Mesendoderm (in vitro differentiated cells): ENCODE results near the gene CD3D.

Source experiments
- DNase-seq: peaks from one replicate; pipeline ENCODE4 v3.0.0; 2013
- H2AK5ac ChIP-seq: 2 replicates; pipeline ENCODE4 v1.6.1; 2013; ENCODE audit warnings: low read length, inconsistent platforms
- H2BK120ac ChIP-seq: 2 replicates; pipeline ENCODE4 v1.6.1; 2013; ENCODE audit warnings: low read depth, mild to moderate bottlenecking, low read length, moderate library complexity, mixed read lengths
- H2BK15ac ChIP-seq: replicated peaks from 2 replicates; pipeline ENCODE4 v1.6.1; 2013; ENCODE audit warnings: low read depth, mild to moderate bottlenecking, moderate library complexity
- H2BK5ac ChIP-seq: 2 replicates; pipeline ENCODE4 v1.6.1; 2013; ENCODE audit warnings: low read length, inconsistent platforms
- H3K18ac ChIP-seq: 2 replicates; pipeline ENCODE4 v1.6.1; 2013; ENCODE audit warnings: mild to moderate bottlenecking, low read length, mixed read lengths
- H3K23ac ChIP-seq: one replicate; pipeline ENCODE4 v1.6.1; 2013; ENCODE audit warnings: low read length
- H3K27ac ChIP-seq: 2 replicates; pipeline ENCODE4 v1.5.1; 2013; ENCODE audit warnings: low read depth, mild to moderate bottlenecking, inconsistent platforms, low read length, moderate library complexity
- H3K27me3 ChIP-seq: 2 replicates; pipeline ENCODE4 v1.6.1; 2013; ENCODE audit warnings: low read length, control low read depth, mild to moderate bottlenecking, inconsistent platforms; ENCODE audit not compliant: insufficient read depth, poor library complexity
- H3K36me3 ChIP-seq: 2 replicates; pipeline ENCODE4 v1.6.1; 2013; ENCODE audit warnings: low read length, inconsistent platforms; ENCODE audit not compliant: control insufficient read depth, insufficient read depth
- H3K4ac ChIP-seq: one replicate; pipeline ENCODE4 v1.6.1; 2013; ENCODE audit warnings: low read depth, mild to moderate bottlenecking, low read length, moderate library complexity
- H3K4me1 ChIP-seq: 2 replicates; pipeline ENCODE4 v1.6.1; 2013; ENCODE audit warnings: low read depth, low read length, inconsistent platforms; ENCODE audit not compliant: control insufficient read depth
- H3K4me2 ChIP-seq: 2 replicates; pipeline ENCODE4 v1.6.1; 2013; ENCODE audit warnings: low read length
- H3K4me3 ChIP-seq: 2 replicates; pipeline ENCODE4 v1.5.1; 2013; ENCODE audit warnings: mild to moderate bottlenecking, low read length
- H3K56ac ChIP-seq: one replicate; pipeline ENCODE4 v1.6.1; 2013; ENCODE audit warnings: low read length
- H3K79me1 ChIP-seq: 2 replicates; pipeline ENCODE4 v1.6.1; 2013; ENCODE audit warnings: low read length, inconsistent platforms
- H3K79me2 ChIP-seq: 2 replicates; pipeline ENCODE4 v1.6.1; 2013; ENCODE audit warnings: mild to moderate bottlenecking, low read length; ENCODE audit not compliant: control insufficient read depth, insufficient read depth
- H3K9ac ChIP-seq: 2 replicates; pipeline ENCODE4 v1.6.1; 2013; ENCODE audit warnings: low read length, inconsistent platforms
- H4K5ac ChIP-seq: one replicate; pipeline ENCODE4 v1.6.1; 2013; ENCODE audit warnings: low read length
- H4K8ac ChIP-seq: one replicate; pipeline ENCODE4 v1.6.1; 2013; ENCODE audit warnings: low read depth, mild to moderate bottlenecking, control low read depth, low read length, moderate library complexity
- WGBS: extraction: QIAGEN DNeasy Blood & Tissue Kit; methylation state at CpG from one replicate; pipeline ENCODE4 v1.1.7; 2013; ENCODE audit warnings: low lambda C conversion rate, missing lambda C conversion rate; ENCODE audit not compliant: insufficient coverage; ENCODE audit errors: extremely low coverage; 5-methylcytosine and 5-hydroxymethylcytosine counted together

The CD3D gene

GRCh38 chr11:118320515-118320914 is 22.0 kb downstream of the CD3D start:
- no peak overlapping the region for H2BK5ac ChIP-seq

GRCh38 chr11:118319337-118319707 is 23.2 kb downstream of the CD3D start:
- Histone ChIP-seq H3K36me3 (no peaks in the 10 kb centered on the region), H3K27ac (no peak overlapping the region), H2BK120ac (no peak overlapping the region), H3K4me1 (no peaks in the 10 kb centered on the region), H4K8ac (no peak overlapping the region), H3K56ac (no peak overlapping the region), H2BK5ac (no peak overlapping the region), H3K4me2 (no peak overlapping the region), H3K79me1 (no peaks in the 10 kb centered on the region), H3K18ac (no peak overlapping the region), H3K4me3 (no peak overlapping the region), H2BK15ac (no peak overlapping the region), H3K4ac (no peak overlapping the region), H2AK5ac (no peak overlapping the region), H3K9ac (no peak overlapping the region), H4K5ac (no peak overlapping the region), H3K23ac (no peak overlapping the region), H3K79me2 (no peaks in the 10 kb centered on the region), H3K27me3 (no peaks in the 10 kb centered on the region)
- DNase-seq = no peak
- WGBS = no CpG with 5 or more reads among the region's 1 CpG

More at GRCh38 chr11:118320515-118320914, 22.0 kb downstream of the CD3D start:
- Histone ChIP-seq H3K4ac (no peak overlapping the region), H3K79me1 (no peaks in the 10 kb centered on the region), H4K8ac (no peak overlapping the region), H2AK5ac (no peak overlapping the region), H3K18ac (no peak overlapping the region), H3K23ac (no peak overlapping the region), H2BK120ac (no peak overlapping the region), H2BK15ac (no peak overlapping the region), H3K27me3 (no peaks in the 10 kb centered on the region), H3K4me2 (no peak overlapping the region), H3K4me3 (no peak overlapping the region), H3K36me3 (no peaks in the 10 kb centered on the region), H3K4me1 (no peaks in the 10 kb centered on the region), H3K79me2 (no peaks in the 10 kb centered on the region), H3K9ac (no peak overlapping the region), H3K56ac (no peak overlapping the region), H4K5ac (no peak overlapping the region), H3K27ac (no peak overlapping the region)
- WGBS = no CpG with 5 or more reads among the region's 3 CpGs
- DNase-seq = no peak

- no peak overlapping the region for H3K27ac ChIP-seq
- WGBS = no CpG with 5 or more reads among the region's 11 CpGs
Measured at GRCh38 chr11:118318581-118319336, 23.7 kb downstream of the CD3D start.

GRCh38 chr11:118318124-118318523 is 24.4 kb downstream of the CD3D start:
- no CpG with 5 or more reads among the region's 4 CpGs for WGBS
- H2BK15ac ChIP-seq = no peak overlapping the region
- H3K79me2 ChIP-seq = no peaks in the 10 kb centered on the region
- no peak overlapping the region for H4K5ac ChIP-seq
- no peak overlapping the region for H3K4me3 ChIP-seq
- H4K8ac ChIP-seq = no peak overlapping the region
- H2BK5ac ChIP-seq = no peak overlapping the region
- no peak overlapping the region for H3K18ac ChIP-seq
- no peaks in the 10 kb centered on the region for H3K79me1 ChIP-seq
- H3K23ac ChIP-seq = no peak overlapping the region
- no peak overlapping the region for H2BK120ac ChIP-seq
- H3K9ac ChIP-seq = no peak overlapping the region
- no peak overlapping the region for H3K4ac ChIP-seq
- no peaks in the 10 kb centered on the region for H3K36me3 ChIP-seq
- H2AK5ac ChIP-seq = no peak overlapping the region
- H3K4me1 ChIP-seq = no peaks in the 10 kb centered on the region
- no peak for DNase-seq
- no peaks in the 10 kb centered on the region for H3K27me3 ChIP-seq
- no peak overlapping the region for H3K4me2 ChIP-seq
- no peak overlapping the region for H3K27ac ChIP-seq
- no peak overlapping the region for H3K56ac ChIP-seq

More at GRCh38 chr11:118318581-118319336, 23.7 kb downstream of the CD3D start:
- no peak overlapping the region for H3K23ac ChIP-seq
- no peaks in the 10 kb centered on the region for H3K27me3 ChIP-seq
- no peak for DNase-seq
- no peak overlapping the region for H3K4me3 ChIP-seq
- no peak overlapping the region for H3K4me2 ChIP-seq
- H4K8ac ChIP-seq = no peak overlapping the region
- H3K18ac ChIP-seq = no peak overlapping the region
- no peak overlapping the region for H2BK120ac ChIP-seq
- H3K36me3 ChIP-seq = no peaks in the 10 kb centered on the region
- H3K4ac ChIP-seq = no peak overlapping the region
- H3K56ac ChIP-seq = no peak overlapping the region
- no peak overlapping the region for H2BK15ac ChIP-seq
- H3K9ac ChIP-seq = no peak overlapping the region
- no peaks in the 10 kb centered on the region for H3K79me2 ChIP-seq
- no peak overlapping the region for H2BK5ac ChIP-seq
- no peaks in the 10 kb centered on the region for H3K4me1 ChIP-seq
- no peak overlapping the region for H4K5ac ChIP-seq
- H2AK5ac ChIP-seq = no peak overlapping the region
- H3K79me1 ChIP-seq = no peaks in the 10 kb centered on the region

- Histone ChIP-seq H3K18ac (no peak overlapping the region), H2BK5ac (no peak overlapping the region), H3K27ac (no peak overlapping the region), H2BK120ac (no peak overlapping the region), H3K79me2 (no peaks in the 10 kb centered on the region), H2BK15ac (no peak overlapping the region), H3K56ac (no peak overlapping the region), H3K4me1 (no peaks in the 10 kb centered on the region), H3K4ac (no peak overlapping the region), H3K36me3 (no peaks in the 10 kb centered on the region), H2AK5ac (no peak overlapping the region), H3K27me3 (no peaks in the 10 kb centered on the region), H3K23ac (no peak overlapping the region), H3K9ac (no peak overlapping the region), H4K8ac (no peak overlapping the region), H3K4me2 (peak overlapping the region; percentile 19), H3K4me3 (no peak overlapping the region), H3K79me1 (no peaks in the 10 kb centered on the region), H4K5ac (no peak overlapping the region)
- WGBS = no CpG with 5 or more reads among the region's 7 CpGs
- peak; percentile 13 for DNase-seq
Measured at GRCh38 chr11:118314988-118315411, 27.5 kb downstream of the CD3D start.

GRCh38 chr11:118313242-118313641 is 29.3 kb downstream of the CD3D start:
- WGBS = no CpG with 5 or more reads among the region's 4 CpGs

More at GRCh38 chr11:118313242-118313641, 29.3 kb downstream of the CD3D start:
- Histone ChIP-seq H4K8ac (no peak overlapping the region), H2BK120ac (no peak overlapping the region), H3K18ac (no peak overlapping the region), H4K5ac (no peak overlapping the region), H3K4ac (no peak overlapping the region), H3K36me3 (no peaks in the 10 kb centered on the region), H3K4me3 (no peak overlapping the region), H2AK5ac (no peak overlapping the region), H3K9ac (no peak overlapping the region), H3K79me1 (no peaks in the 10 kb centered on the region), H2BK15ac (no peak overlapping the region), H3K56ac (no peak overlapping the region), H3K27ac (no peak overlapping the region), H3K27me3 (no peaks in the 10 kb centered on the region), H3K79me2 (no peaks in the 10 kb centered on the region), H3K4me1 (no peaks in the 10 kb centered on the region), H2BK5ac (no peak overlapping the region), H3K23ac (no peak overlapping the region), H3K4me2 (no peak overlapping the region)
- DNase-seq = no peak
